SK-N-MC (cell line): ENCODE data around the gene GAREM2.

Source experiments
- EZH2 ChIP-seq: fragments of 200-600 bp; sonication (generic); IDR thresholded peaks from one replicate; pipeline ENCODE4 v1.6.1; 2017; ENCODE audit warnings: antibody characterized with exemption
- FOXP2 ChIP-seq: optimal IDR thresholded peaks from 2 replicates; pipeline ENCODE3; 2011; ENCODE audit warnings: mild to moderate bottlenecking, moderate library complexity; ENCODE audit not compliant: insufficient read depth; ENCODE audit errors: extremely low read length, control extremely low read depth
- POLR2AphosphoS5 ChIP-seq: IDR thresholded peaks from 2 replicates; pipeline ENCODE4 v1.6.1; 2012; ENCODE audit warnings: mild to moderate bottlenecking, low read depth, low read length, borderline replicate concordance

DNA sequence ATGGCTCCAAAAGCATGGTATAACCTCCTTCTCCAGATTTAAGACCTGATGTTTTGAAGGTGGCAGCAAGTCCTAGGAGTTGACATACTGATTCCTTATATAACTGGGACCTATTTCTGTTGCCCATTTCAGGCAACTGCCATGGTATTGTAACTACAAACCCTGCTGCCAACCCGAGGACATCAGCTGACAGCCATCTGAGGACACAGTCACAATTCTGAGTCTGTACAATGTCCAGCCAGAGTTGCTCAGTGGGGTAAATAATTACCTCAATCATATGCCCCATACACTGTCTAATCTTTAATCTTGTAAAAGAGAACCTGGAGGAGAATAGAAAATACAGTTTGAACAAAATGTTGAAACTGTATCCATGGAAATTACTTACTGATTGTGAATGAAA is 8.7 kb upstream of the GAREM2 start:
- TF ChIP-seq POLR2AphosphoS5 (no peak), EZH2 (no peak), FOXP2 (no peak)
